HG03097 (cell line): ENCODE results near the gene BAG5.

Experiments
- ATAC-seq: cut with Tn5 transposase; IDR thresholded peaks from one replicate; pipeline ENCODE4 v1.9.1; 2021; ENCODE audit not compliant: unreplicated experiment, low FRiP score

The BAG5 gene

GRCh38 chr14:103535891-103536565 lies 26.4 kb downstream of the BAG5 start:
- ATAC-seq, result no peak

GRCh38 chr14:103535081-103535890 lies 27.2 kb downstream of the BAG5 start:
- no peak for ATAC-seq

GRCh38 chr14:103534576-103535061 lies 27.8 kb downstream of the BAG5 start:
- ATAC-seq, result no peak

- no peak for ATAC-seq
Observed at GRCh38 chr14:103533999-103534575, 28.4 kb downstream of the BAG5 start.

GRCh38 chr14:103533137-103533998 lies 29.1 kb downstream of the BAG5 start:
- no peak for ATAC-seq

- no peak for ATAC-seq
Observed at GRCh38 chr14:103532216-103533136, 30.0 kb downstream of the BAG5 start.

GRCh38 chr14:103531421-103532215 lies 30.8 kb downstream of the BAG5 start:
- no peak for ATAC-seq

GRCh38 chr14:103530831-103531230 lies 31.6 kb downstream of the BAG5 start:
- no peak for ATAC-seq

- ATAC-seq, result no peak
Observed at GRCh38 chr14:103530390-103530789, 32.1 kb downstream of the BAG5 start.

- no peak for ATAC-seq
Observed at GRCh38 chr14:103529383-103530365, 32.8 kb downstream of the BAG5 start.

GRCh38 chr14:103528587-103529382 lies 33.7 kb downstream of the BAG5 start, which contains the start of gene TRMT61A:
TSS of gene TRMT61A (plus strand) at chr14:103529196. CDS start at chr14:103529979, 783 bp downstream.
- ATAC-seq, result peak; percentile 32

- ATAC-seq, result no peak
Observed at GRCh38 chr14:103528146-103528586, 34.3 kb downstream of the BAG5 start.

GRCh38 chr14:103527408-103528145 lies 34.9 kb downstream of the BAG5 start:
- ATAC-seq, result peak; percentile 40

- ATAC-seq, result no peak
Observed at GRCh38 chr14:103526914-103527248, 35.6 kb downstream of the BAG5 start.

GRCh38 chr14:103526247-103526913 lies 36.1 kb downstream of the BAG5 start:
- ATAC-seq, result no peak
